Natural killer cell (primary cell): ENCODE data around the gene PKP3. TPM values are rescaled to one million over a fixed set of nuclear protein-coding genes. Genes with fewer than 3 reads are reported as not detected.
A peak's percentile ranks its signal among the peaks of the same experiment; 100 is the strongest.

Experiments used
- ATAC-seq, 3 donors: fragments of 150-1000 bp in 2 of 3; fragments of 200-7000 bp in 1 of 3; cut with Tn5 transposase; 1 replicate in 1 of 3; 2 replicates in 2 of 3; pipeline ENCODE4 v1.10.0; 2021; ENCODE audit warnings: mild to moderate bottlenecking in 2 of 3, moderate library complexity in 2 of 3
- DNase-seq, 2 donors: peaks; one replicate each; pipeline versions ENCODE4 v3.0.0 to v3.0.0-alpha.2; 2013 to 2021; ENCODE audit warnings: mixed read lengths in 1 of 2
- H3K27ac ChIP-seq: one replicate; pipeline ENCODE4 v1.5.1; 2013; ENCODE audit warnings: mild to moderate bottlenecking, low read length
- H3K27me3 ChIP-seq: one replicate; pipeline ENCODE4 v1.6.1; 2013; ENCODE audit warnings: low read length; ENCODE audit not compliant: control insufficient read depth, insufficient read depth
- H3K36me3 ChIP-seq: one replicate; pipeline ENCODE4 v1.6.1; 2013; ENCODE audit warnings: low read length; ENCODE audit not compliant: control insufficient read depth, insufficient read depth
- H3K4me1 ChIP-seq: one replicate; pipeline ENCODE4 v1.6.1; 2013; ENCODE audit warnings: low read length; ENCODE audit not compliant: control insufficient read depth, insufficient read depth
- H3K4me3 ChIP-seq: one replicate; pipeline ENCODE4 v1.5.1; 2013; ENCODE audit warnings: low read length
- H3K9me3 ChIP-seq: one replicate; pipeline ENCODE4 v1.6.1; 2013; ENCODE audit warnings: low read length; ENCODE audit not compliant: control insufficient read depth, insufficient read depth
- H3K27ac Mint-ChIP-seq, 2 donors: one replicate each; pipeline ENCODE4 v1.8.0; 2022; ENCODE audit warnings: mild to moderate bottlenecking in 2 of 2, mixed read lengths in 2 of 2, moderate library complexity in 1 of 2
- H3K27me3 Mint-ChIP-seq, 2 donors: one replicate each; pipeline ENCODE4 v1.8.0; 2022; ENCODE audit warnings: low read depth in 2 of 2, mixed read lengths in 2 of 2
- H3K36me3 Mint-ChIP-seq: one replicate; pipeline ENCODE4 v1.8.0; 2022; ENCODE audit warnings: mixed read lengths
- H3K4me1 Mint-ChIP-seq, 2 donors: one replicate each; pipeline ENCODE4 v1.8.0; 2022; ENCODE audit warnings: mixed read lengths in 2 of 2
- H3K4me3 Mint-ChIP-seq: one replicate; pipeline ENCODE4 v1.8.0; 2022; ENCODE audit warnings: mild to moderate bottlenecking, moderate library complexity, mixed read lengths
- H3K9me3 Mint-ChIP-seq, 2 donors: one replicate each; pipeline ENCODE4 v1.8.0; 2022; ENCODE audit warnings: mixed read lengths in 2 of 2
- WGBS: methylation state at CpG from one replicate; pipeline ENCODE4 v1.1.7; 2013; ENCODE audit warnings: missing lambda C conversion rate; ENCODE audit not compliant: insufficient coverage; 5-methylcytosine and 5-hydroxymethylcytosine counted together
- intact Hi-C: fragments of 100-400 bp; cut with micrococcal nuclease; formaldehyde crosslinking; loops from one replicate; pipeline ENCODE4 v1.14.2; 2022
- total RNA-seq, 4 donors: library from RNA; stranded (reverse); fragments of 120-200 nt in 1 of 4; gene quantifications; one replicate each; pipeline versions ENCODE4 v1.2.3 to v1.2.4, GENCODE V29; 2013 to 2022
- TF ChIP-seq, protein P1 (sequence below): fragments of 200-600 bp; IDR thresholded peaks from one replicate; pipeline ENCODE4 v1.8.0; 2022; ENCODE audit warnings: antibody characterized with exemption

PKP3 gene
- total RNA-seq, 3 donors from 2014 or later (not counting 1 experiment from before 2014, with no cell fraction given) = 0.29 to 0.56 TPM; not detected in 1

DNA sequence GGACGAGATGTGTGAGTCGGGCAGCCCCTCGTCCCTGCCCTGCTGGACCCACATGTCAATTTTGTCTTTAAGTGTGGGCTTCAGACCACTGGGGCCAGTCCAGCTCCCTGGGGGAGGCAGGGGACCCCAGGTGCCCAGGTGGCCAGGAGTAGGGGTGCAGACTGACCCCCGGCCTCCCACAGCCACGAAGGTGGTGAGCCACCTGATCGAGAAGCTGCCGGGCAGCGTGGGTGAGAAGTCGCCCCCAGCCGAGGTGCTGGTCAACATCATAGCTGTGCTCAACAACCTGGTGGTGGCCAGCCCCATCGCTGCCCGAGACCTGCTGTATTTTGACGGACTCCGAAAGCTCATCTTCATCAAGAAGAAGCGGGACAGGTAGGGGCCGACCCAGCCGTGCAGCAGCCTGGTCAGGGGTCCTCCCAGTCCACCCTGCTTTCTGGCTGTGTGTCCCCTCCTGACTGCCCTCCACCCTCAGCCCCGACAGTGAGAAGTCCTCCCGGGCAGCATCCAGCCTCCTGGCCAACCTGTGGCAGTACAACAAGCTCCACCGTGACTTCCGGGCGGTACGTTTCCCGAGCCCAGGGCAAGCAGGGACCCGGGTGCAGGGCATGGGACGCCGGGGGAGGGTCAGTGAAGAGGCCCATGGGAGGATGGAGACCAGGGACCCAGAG lies 9.9 kb downstream of the PKP3 start:
- Histone ChIP-seq H3K4me3 (no peak overlapping the region), H3K27me3 (no peaks in the 10 kb centered on the region), H3K4me1 (peaks cover 30% of the 10 kb centered on the region), H3K9me3 (no peaks in the 10 kb centered on the region), H3K36me3 (peaks cover 17% of the 10 kb centered on the region), H3K27ac (no peak overlapping the region)
- Mint-ChIP-seq H3K4me3 (peak overlapping the region; percentile 13), H3K4me1 (peaks cover 0 to 18% of the 10 kb centered on the region in 2 donors), H3K27me3 (no peaks in the 10 kb centered on the region), H3K36me3 (no peaks in the 10 kb centered on the region), H3K9me3 (no peaks in the 10 kb centered on the region), H3K27ac (peak overlapping the region in 1 of 2 donors; percentile 81)
- ATAC-seq = no peak
- no peak for DNase-seq
- TF ChIP-seq, protein P1, sequence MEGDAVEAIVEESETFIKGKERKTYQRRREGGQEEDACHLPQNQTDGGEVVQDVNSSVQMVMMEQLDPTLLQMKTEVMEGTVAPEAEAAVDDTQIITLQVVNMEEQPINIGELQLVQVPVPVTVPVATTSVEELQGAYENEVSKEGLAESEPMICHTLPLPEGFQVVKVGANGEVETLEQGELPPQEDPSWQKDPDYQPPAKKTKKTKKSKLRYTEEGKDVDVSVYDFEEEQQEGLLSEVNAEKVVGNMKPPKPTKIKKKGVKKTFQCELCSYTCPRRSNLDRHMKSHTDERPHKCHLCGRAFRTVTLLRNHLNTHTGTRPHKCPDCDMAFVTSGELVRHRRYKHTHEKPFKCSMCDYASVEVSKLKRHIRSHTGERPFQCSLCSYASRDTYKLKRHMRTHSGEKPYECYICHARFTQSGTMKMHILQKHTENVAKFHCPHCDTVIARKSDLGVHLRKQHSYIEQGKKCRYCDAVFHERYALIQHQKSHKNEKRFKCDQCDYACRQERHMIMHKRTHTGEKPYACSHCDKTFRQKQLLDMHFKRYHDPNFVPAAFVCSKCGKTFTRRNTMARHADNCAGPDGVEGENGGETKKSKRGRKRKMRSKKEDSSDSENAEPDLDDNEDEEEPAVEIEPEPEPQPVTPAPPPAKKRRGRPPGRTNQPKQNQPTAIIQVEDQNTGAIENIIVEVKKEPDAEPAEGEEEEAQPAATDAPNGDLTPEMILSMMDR = no peak
- WGBS = 94% methylated on average over 27 of the region's 27 CpGs
- intact Hi-C loops = no loop called here

DNA sequence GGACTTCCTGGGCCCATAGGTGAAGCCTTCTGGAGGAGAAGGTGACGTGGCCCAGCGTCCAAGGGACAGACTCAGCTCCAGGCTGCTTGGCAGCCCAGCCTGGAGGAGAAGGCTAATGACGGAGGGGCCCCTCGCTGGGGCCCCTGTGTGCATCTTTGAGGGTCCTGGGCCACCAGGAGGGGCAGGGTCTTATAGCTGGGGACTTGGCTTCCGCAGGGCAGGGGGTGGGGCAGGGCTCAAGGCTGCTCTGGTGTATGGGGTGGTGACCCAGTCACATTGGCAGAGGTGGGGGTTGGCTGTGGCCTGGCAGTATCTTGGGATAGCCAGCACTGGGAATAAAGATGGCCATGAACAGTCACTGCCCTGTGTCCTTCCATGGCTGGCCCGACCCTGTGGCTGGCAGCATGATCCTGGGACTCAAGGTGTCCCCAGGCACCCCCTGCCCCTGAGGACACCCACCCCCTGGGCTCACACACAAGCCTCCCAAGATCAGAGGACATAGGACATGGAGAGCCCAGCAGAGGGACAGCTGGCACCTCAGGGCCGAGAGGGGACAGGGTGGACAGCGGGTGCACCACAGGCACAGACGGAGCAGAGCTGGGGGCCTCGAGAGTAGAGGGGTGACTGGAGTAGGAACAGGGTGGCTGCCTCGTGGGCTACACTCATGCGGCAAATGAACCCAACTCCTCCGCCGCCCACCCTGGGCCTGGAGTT lies 10.7 kb downstream of the PKP3 start:
- H3K27ac Mint-ChIP-seq = peak overlapping the region; percentile 43 to 81
- Histone ChIP-seq H3K27ac (no peak overlapping the region), H3K4me1 (peaks cover 36% of the 10 kb centered on the region), H3K36me3 (peaks cover 23% of the 10 kb centered on the region), H3K9me3 (no peaks in the 10 kb centered on the region), H3K27me3 (no peaks in the 10 kb centered on the region), H3K4me3 (no peak overlapping the region)
- intact Hi-C loops = loop anchor here (5.0 kb wide), 1 partner anchor 103 kb away; the partner anchor contains the start of gene RNH1
- no peaks in the 10 kb centered on the region for H3K27me3 Mint-ChIP-seq
- H3K4me1 Mint-ChIP-seq = peaks cover 0 to 18% of the 10 kb centered on the region in 2 donors
- 91% methylated on average over 14 of the region's 14 CpGs for WGBS
- no peaks in the 10 kb centered on the region for H3K36me3 Mint-ChIP-seq
- ATAC-seq = no peak
- no peak overlapping the region for H3K4me3 Mint-ChIP-seq
- DNase-seq = no peak
- TF ChIP-seq, protein P1 = no peak
- no peaks in the 10 kb centered on the region for H3K9me3 Mint-ChIP-seq

DNA sequence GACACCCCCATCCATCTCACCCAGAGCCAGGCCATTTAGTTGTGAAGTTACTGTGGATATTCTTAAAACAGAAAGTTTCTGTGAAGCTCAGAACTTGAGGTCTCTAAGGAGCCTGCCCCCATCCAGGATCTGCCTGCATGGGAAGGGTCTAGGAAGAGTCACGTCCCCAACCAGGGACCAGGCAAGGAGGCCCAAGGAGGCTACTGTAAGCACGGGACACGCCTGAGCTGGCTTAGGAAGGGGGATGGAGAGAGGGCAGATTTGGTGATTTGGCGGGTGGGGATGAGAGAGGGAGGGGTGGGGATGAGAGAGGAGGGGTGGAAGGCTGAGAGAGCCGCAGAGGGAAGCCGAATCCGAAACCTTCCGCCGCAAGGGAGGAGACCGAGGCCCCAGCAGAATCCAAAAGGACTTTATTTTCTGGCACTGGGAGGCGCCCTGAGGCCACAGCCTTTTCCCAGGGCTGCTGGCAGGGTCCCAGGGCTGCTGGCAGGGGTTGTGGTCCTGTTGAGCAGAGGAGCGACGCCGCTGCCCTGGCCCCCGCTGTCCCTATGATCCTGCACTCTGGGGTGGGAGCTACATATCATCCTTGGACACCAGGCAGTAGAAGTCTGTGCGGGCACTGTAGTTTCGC lies 11.4 kb downstream of the PKP3 start:
- no peaks in the 10 kb centered on the region for H3K36me3 Mint-ChIP-seq
- H3K4me3 ChIP-seq = no peak overlapping the region
- ATAC-seq (no peak), DNase-seq (no peak)
- TF ChIP-seq, protein P1 = no peak
- H3K4me1 ChIP-seq = peaks cover 43% of the 10 kb centered on the region
- no peaks in the 10 kb centered on the region for H3K9me3 Mint-ChIP-seq
- intact Hi-C loops = loop anchor here (5.0 kb wide), 1 partner anchor 102 kb away; the partner anchor contains the start of gene RNH1
- no peaks in the 10 kb centered on the region for H3K27me3 ChIP-seq
- peak overlapping the region; percentile 43 to 81 for H3K27ac Mint-ChIP-seq
- H3K4me3 Mint-ChIP-seq = peak overlapping the region; percentile 53
- peaks cover 29% of the 10 kb centered on the region for H3K36me3 ChIP-seq
- WGBS = 92% methylated on average over 17 of the region's 17 CpGs
- H3K9me3 ChIP-seq = no peaks in the 10 kb centered on the region
- peaks cover 0 to 18% of the 10 kb centered on the region in 2 donors for H3K4me1 Mint-ChIP-seq
- no peak overlapping the region for H3K27ac ChIP-seq
- H3K27me3 Mint-ChIP-seq = no peaks in the 10 kb centered on the region
